Hematopoietic multipotent progenitor cell treated with erythropoietin and hydrocortisone succinate and interleukin-3 and kit ligand, for 8 days (in vitro differentiated cells): ENCODE measurements around the gene TAPT1.

Experiments
- DNase-seq: peaks from one replicate; pipeline ENCODE4 v3.0.0-alpha.2; 2015

The TAPT1 gene, protein sequence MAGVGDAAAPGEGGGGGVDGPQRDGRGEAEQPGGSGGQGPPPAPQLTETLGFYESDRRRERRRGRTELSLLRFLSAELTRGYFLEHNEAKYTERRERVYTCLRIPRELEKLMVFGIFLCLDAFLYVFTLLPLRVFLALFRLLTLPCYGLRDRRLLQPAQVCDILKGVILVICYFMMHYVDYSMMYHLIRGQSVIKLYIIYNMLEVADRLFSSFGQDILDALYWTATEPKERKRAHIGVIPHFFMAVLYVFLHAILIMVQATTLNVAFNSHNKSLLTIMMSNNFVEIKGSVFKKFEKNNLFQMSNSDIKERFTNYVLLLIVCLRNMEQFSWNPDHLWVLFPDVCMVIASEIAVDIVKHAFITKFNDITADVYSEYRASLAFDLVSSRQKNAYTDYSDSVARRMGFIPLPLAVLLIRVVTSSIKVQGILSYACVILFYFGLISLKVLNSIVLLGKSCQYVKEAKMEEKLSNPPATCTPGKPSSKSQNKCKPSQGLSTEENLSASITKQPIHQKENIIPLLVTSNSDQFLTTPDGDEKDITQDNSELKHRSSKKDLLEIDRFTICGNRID

GRCh38 chr4:16225863-16226815 is at the start of gene TAPT1:
TAPT1 (minus strand) TSS chr4:16226471; CDS start chr4:16226457, 14 bp downstream.
- peak; percentile 69 for DNase-seq

DNA sequence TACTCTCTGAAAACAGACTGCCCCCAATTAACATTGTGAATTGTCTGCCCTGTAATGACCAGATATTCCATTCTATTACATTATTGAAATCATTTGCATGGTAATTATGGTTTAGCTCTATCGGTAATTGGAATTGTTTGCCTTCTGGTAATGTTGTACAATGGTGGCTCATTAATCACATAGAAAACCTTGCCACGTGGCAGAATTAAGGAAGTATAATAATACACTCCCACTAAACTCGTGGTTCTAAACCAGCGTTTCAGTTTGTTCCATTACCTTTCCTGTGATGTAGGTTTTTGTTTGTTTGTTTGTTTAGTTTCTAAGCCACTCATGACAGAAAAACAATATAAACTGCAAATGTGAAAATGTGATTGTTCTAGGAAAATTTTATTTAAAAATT is 45.1 kb upstream of the TAPT1 start:
- no peak for DNase-seq

GRCh38 chr4:16270454-16271328 is 44.4 kb upstream of the TAPT1 start:
- peak; percentile 24 for DNase-seq

- DNase-seq = peak; percentile 50
These were observed 43.6 kb upstream of the TAPT1 start for GRCh38 chr4:16269742-16270453.

GRCh38 chr4:16269240-16269639 is 43.0 kb upstream of the TAPT1 start:
- peak; percentile 16 for DNase-seq

DNA sequence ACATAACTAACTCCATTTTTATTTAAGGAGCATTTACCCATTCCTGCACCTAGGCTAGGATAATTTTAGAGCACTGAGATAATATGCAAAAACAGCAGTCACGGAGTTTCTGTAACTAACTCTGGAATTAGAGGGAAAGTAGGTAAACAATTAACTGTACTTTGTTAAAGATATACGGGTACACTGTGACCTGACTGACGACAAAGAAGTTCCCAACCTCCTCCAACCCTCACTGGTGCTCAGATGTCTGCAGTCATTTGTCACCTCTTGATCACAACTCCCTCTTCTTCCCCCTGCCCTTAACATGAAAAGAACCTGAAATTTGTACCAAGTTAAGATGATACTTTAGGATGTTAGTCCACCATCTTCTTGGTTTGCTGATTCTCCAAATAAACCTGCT is 42.0 kb upstream of the TAPT1 start:
- no peak for DNase-seq

DNA sequence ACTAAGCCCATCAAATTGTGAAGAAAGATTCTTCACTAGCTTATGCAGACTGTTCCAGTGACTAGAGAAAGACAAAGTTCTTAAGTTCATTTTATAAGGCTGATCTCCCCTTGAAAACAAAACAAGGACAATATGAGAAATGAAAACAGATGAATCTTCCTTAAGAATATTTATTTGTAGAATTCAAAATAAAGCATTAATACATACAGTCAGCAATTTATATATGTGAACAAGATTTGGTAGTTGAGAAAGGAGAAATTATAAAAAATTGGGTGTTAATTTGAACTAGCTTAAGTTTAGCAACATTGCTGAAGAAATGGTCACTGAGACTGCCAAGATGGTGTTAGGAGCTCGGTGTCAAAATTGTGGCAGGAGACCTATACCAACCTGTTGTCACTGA is 41.4 kb upstream of the TAPT1 start:
- DNase-seq = no peak

- DNase-seq = no peak
These were observed 39.5 kb upstream of the TAPT1 start for GRCh38 chr4:16265820-16266219.

- peak; percentile 68 for DNase-seq
These were observed 38.5 kb upstream of the TAPT1 start for GRCh38 chr4:16264798-16265197.

DNA sequence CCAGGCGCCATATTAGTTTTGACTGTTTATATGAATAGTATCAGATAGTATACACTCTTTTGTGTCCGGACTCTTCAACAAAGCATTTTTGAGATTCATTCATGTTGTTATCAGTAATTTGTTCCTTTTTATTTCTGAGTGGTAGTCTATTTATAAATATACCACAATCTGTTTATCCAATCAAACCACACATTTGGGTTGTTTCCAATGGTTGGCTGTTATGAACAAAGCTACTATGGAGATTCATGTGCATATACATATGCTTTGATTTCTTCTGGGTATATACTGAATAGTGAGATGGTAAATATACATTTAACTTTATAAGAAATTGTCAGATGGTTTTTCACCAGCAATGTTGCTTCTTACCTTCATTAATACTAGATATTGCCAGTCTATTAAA is 36.8 kb upstream of the TAPT1 start:
- DNase-seq = no peak

DNA sequence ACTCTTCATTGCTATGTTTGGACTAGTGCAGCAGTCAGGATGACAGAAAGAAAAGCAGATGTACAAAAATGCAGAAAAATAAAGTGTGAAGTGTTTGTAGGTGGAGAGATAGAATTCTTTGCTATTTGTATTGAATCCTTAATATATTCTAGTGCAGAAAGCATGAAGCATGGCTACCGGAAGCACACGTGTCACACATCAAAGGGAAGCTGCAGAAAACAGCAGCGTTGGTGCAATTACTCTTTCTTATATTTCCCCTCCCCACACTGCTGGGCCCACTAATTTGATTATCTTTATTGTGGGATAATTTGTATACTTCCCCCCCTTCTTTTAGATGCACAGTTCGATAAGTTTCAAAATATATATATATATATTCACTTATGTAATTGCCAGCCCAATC is 35.9 kb upstream of the TAPT1 start:
- DNase-seq = no peak

DNA sequence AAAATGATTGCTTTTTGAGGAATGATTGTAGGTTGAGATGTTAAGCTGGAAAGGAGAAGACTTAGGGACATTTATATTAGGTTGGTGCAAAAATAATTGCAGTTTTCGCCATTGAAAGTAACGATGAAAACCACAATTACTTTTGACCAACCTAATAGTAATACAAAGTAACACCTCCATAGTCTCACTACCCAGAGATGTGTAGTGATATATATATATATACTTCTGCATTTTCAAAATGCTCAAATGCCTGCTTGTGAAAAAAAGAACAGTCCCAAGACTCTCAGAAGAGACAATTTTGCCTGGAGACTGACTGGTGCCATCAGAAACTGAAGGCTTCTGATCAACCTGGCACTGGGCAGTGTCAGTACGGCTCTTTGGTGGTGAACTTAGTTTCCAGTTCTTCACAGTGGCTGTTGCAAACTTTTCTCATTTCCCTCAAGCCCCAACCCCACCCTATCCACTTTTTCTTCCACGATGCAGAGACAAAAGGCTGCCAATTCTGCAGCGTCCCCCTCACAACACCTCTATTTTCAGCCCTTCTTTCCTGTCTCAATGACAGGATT is 35.1 kb upstream of the TAPT1 start:
- DNase-seq = no peak

GRCh38 chr4:16259889-16260246 is 33.6 kb upstream of the TAPT1 start:
- DNase-seq = peak; percentile 20

DNA sequence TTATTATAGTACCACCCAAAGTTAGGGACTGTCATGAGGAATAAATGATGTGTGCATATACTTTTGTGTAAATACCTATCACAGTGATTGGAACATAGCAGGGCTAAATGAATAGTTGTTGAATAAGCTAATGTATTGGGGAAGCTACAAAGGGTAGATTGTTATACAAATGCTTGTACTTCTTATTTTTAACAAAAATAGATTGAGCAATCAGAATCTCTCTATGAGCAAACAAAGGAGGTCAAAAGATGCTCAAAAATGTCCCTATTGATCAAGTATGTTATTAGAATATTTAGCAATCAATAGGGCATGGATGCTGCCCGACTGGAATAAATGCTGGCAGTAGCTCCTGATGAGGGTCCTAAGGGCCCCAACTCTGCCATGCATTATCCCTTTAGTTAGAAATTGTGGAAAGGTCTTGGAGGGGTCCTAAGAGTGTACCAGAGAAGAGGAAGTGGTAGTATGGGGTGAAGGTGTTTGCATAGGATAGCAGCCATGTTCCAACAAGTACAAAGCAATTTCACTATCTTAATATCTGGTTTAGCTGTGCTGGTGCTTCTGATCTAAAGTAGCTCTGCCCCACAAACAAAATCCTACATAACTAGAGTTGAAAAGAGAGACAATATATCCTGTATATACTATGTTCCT is 33.1 kb upstream of the TAPT1 start:
- peak; percentile 7 for DNase-seq

DNA sequence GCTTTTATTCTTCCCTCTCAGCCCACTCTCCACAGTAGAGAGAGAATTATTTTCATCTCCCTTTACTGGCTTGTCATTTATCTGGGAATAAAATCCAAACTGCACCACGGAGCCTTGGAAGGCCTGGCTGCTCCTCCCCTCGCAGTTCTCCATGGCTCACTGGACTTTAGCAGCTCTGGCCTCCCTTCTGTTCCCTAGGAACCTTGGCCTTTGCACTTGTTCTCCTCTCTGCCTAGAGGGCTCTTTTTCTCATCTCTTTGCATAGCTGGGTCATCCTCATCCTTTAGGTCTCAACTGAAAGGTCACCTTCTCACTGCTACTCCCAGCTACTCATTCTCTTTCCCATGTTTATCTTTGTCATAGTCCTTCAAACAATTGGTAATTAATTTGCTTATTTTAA is 31.3 kb upstream of the TAPT1 start:
- no peak for DNase-seq

DNA sequence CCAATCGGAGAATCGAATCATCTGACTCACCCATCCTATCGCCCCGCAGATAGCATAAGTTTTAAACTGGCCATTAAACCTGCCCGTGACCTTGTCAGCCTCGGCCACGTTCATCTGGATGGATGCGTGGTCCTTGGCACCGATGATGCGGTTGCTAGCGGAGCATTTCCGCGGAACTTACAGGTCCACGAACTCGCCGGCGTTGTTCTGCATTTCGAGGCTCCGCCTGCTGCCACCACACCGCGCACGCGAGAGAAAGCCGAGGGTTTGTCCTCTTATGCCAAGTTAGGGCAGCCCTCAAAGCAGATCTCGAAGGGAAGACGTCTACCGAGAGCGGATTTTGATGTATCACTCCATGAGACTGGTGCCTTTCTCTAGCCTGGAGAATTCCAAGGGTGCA is 30.1 kb upstream of the TAPT1 start:
- DNase-seq = no peak

- DNase-seq = peak; percentile 56
These were observed 29.5 kb upstream of the TAPT1 start for GRCh38 chr4:16255730-16256129.

- DNase-seq = no peak
These were observed 27.1 kb upstream of the TAPT1 start for GRCh38 chr4:16253127-16253960.

DNA sequence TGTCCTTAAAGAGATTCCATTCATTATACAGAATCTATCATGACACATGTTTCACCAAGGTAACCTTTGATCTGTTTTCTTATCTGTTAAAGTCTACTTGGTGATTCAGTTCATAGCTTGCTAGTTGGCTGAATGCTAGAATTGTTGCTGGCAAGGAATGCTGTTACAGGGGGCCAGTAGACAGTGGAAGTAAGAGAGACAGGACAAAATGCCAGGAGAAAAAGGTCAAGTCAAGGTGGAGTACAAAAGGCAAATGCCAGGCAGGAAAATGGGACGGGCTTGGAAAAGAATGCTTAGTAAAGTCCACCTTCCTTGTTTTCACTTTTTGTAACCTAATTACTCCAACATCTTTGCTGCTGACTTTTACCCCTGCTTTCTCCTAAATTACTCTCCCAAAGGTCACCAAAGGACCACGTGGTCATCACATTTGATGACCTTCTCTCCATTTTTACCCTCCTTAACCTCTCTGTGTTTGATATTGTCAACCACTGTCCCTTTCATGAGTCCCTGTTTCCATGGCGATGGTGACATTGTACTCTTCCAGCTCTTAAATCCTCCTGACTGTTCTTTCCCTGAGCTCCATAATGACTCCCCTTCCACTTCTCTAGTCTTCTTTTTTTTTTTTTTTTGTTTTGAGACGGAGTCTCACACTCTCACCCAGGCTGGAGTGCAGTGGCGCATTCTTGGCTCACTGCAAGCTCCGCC is 24.5 kb upstream of the TAPT1 start:
- no peak for DNase-seq
